CD8-positive, alpha-beta memory T cell (primary cell): ENCODE data around the gene CILP2. TPM values are rescaled to one million over a fixed set of nuclear protein-coding genes. Genes with fewer than 3 reads are reported as not detected.

Experiments used
- CTCF ChIA-PET: fragments of 350-600 bp; sonication (Branson Sonifier 250); formaldehyde crosslinking; loops from one replicate; lab custom pipeline; 2021; ENCODE audit warnings: antibody characterized with exemption; lab: Charles Lee
- POLR2A ChIA-PET: fragments of 350-600 bp; sonication (Branson Sonifier 250); formaldehyde crosslinking; loops from one replicate; lab custom pipeline; 2021; ENCODE audit warnings: antibody characterized with exemption; lab: Charles Lee
- DNase-seq, 5 donors: peaks; one replicate each; pipeline versions ENCODE4 v3.0.0 to v3.0.0-alpha.2; 2020 to 2022; ENCODE audit warnings: mixed read lengths in 1 of 5
- H3K27ac ChIP-seq: one replicate; pipeline ENCODE4 v1.7.0; 2013; ENCODE audit warnings: low read depth, mild to moderate bottlenecking, low read length, moderate library complexity
- H3K27me3 ChIP-seq: 2 replicates; pipeline ENCODE4 v1.7.0; 2013; ENCODE audit warnings: low read length, mild to moderate bottlenecking; ENCODE audit not compliant: insufficient read depth, poor library complexity, severe bottlenecking
- H3K36me3 ChIP-seq: 2 replicates; pipeline ENCODE4 v1.7.0; 2013; ENCODE audit warnings: mild to moderate bottlenecking, low read length, moderate library complexity; ENCODE audit not compliant: insufficient read depth
- H3K4me1 ChIP-seq: 2 replicates; pipeline ENCODE4 v1.7.0; 2013; ENCODE audit warnings: mild to moderate bottlenecking, low read length, moderate library complexity; ENCODE audit not compliant: insufficient read depth
- H3K4me3 ChIP-seq: 2 replicates; pipeline ENCODE4 v1.7.0; 2013; ENCODE audit warnings: mild to moderate bottlenecking, low read length
- H3K9me3 ChIP-seq: 2 replicates; pipeline ENCODE4 v1.7.0; 2013; ENCODE audit warnings: mild to moderate bottlenecking, low read length
- H3K27ac Mint-ChIP-seq, 8 donors: one replicate each; pipeline ENCODE4 v1.8.0; 2020 to 2021; ENCODE audit warnings: mixed read lengths in 8 of 8, mild to moderate bottlenecking in 6 of 8, inconsistent platforms in 3 of 8, moderate library complexity in 3 of 8
- H3K27me3 Mint-ChIP-seq, 2 donors: one replicate each; pipeline ENCODE4 v1.8.0; 2020 to 2021; ENCODE audit warnings: mixed read lengths in 2 of 2, mild to moderate bottlenecking in 1 of 2, moderate library complexity in 1 of 2
- H3K36me3 Mint-ChIP-seq, 3 donors: one replicate each; pipeline ENCODE4 v1.8.0; 2020 to 2021; ENCODE audit warnings: mixed read lengths in 3 of 3, inconsistent platforms in 1 of 3, mild to moderate bottlenecking in 1 of 3
- H3K4me1 Mint-ChIP-seq, 3 donors: one replicate each; pipeline ENCODE4 v1.8.0; 2020 to 2021; ENCODE audit warnings: mixed read lengths in 3 of 3, inconsistent platforms in 1 of 3, mild to moderate bottlenecking in 1 of 3
- H3K4me3 Mint-ChIP-seq, 7 donors: one replicate each; pipeline ENCODE4 v1.8.0; 2020 to 2021; ENCODE audit warnings: mixed read lengths in 7 of 7, mild to moderate bottlenecking in 6 of 7, moderate library complexity in 4 of 7, inconsistent platforms in 2 of 7
- H3K9me3 Mint-ChIP-seq, 5 donors: one replicate each; pipeline ENCODE4 v1.8.0; 2020 to 2022; ENCODE audit warnings: mixed read lengths in 5 of 5, mild to moderate bottlenecking in 3 of 5, moderate library complexity in 2 of 5, inconsistent platforms in 1 of 5
- polyA plus RNA-seq: library from polyadenylated mRNA; unstranded; fragments of 300-500 nt; fragmentation: Illumina TruSeq; gene quantifications from one replicate; pipeline ENCODE4 v1.2.3, GENCODE V29; 2021
- total RNA-seq, 2 experiments: library from RNA; stranded (reverse); gene quantifications; one replicate each; pipeline ENCODE4 v1.2.3, GENCODE V29; 2021

Gene CILP2
- total and polyA plus RNA-seq, 3 experiments from 2014 or later = 0.07 to 0.33 (median 0.11) TPM

DNA sequence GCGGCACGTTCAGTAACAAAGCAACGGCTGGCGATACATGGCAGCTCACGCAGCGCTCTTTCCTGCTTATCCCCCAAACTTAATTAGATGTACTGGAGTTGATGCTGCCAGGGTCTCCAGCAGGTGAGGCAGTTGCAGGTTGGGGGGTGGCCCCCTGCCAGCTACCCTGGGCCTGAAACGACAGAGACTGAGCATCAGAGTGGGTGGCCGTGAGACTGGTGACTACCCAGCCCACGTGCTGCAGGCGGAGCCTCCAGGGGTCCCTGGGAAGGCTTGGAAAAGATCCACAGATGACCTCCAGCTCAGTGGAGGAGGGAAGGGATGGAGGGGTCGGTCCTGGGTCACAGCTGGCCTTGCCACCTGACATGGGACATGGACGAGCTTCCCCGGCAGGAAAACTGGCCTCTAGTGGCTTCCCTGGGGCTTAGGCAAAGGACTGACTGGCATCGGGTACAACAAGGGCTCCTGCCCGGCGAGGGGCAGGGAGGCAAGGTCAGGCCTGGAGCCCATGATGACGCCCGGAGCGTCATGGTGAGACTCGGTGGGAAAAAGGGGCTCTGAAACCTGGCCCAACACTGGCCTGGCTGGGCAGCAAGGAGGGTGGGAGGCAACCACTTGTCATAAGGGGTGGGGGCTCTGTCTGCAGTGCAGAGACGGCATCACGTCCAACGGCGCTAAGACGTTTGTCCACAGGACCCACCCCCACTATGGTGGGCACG lies 24.0 kb downstream of the CILP2 start:
- H3K36me3 ChIP-seq = no peaks in the 10 kb centered on the region
- no peaks in the 10 kb centered on the region for H3K9me3 Mint-ChIP-seq
- no peak overlapping the region for H3K27ac ChIP-seq
- H3K4me3 ChIP-seq = no peak overlapping the region
- ChIA-PET CTCF (interaction anchor here (1.5 to 1.8 kb wide), 2 partner anchors 21 to 82 kb away, joined by 3 to 4 read pairs; partner anchors contain the start of gene GMIP), POLR2A (no interaction called here)
- H3K36me3 Mint-ChIP-seq = peaks cover 0 to 51% (median 12%) of the 10 kb centered on the region in 3 donors
- no peaks in the 10 kb centered on the region for H3K27me3 ChIP-seq
- no peak for DNase-seq
- H3K27ac Mint-ChIP-seq = peak overlapping the region in 4 of 8 donors; percentile 14 to 56 (median 44)
- H3K9me3 ChIP-seq = no peaks in the 10 kb centered on the region
- peaks cover 3 to 4% (median 4%) of the 10 kb centered on the region in 3 donors for H3K4me1 Mint-ChIP-seq
- H3K4me3 Mint-ChIP-seq = no peak overlapping the region
- H3K27me3 Mint-ChIP-seq = no peaks in the 10 kb centered on the region
- H3K4me1 ChIP-seq = peaks cover 8% of the 10 kb centered on the region

- Mint-ChIP-seq H3K27ac (peak overlapping the region in 4 of 8 donors; percentile 17 to 89 (median 44)), H3K4me1 (peaks cover 3 to 4% (median 4%) of the 10 kb centered on the region in 3 donors), H3K36me3 (peaks cover 0 to 56% (median 14%) of the 10 kb centered on the region in 3 donors), H3K9me3 (no peaks in the 10 kb centered on the region), H3K27me3 (no peaks in the 10 kb centered on the region), H3K4me3 (no peak overlapping the region)
- POLR2A ChIA-PET = no interaction called here
- H3K4me3 ChIP-seq = no peak overlapping the region
- CTCF ChIA-PET = interaction anchor here (1.3 to 1.8 kb wide), 3 partner anchors 9 to 81 kb away, joined by 3 to 4 read pairs (median 3); partner anchors contain the start of gene GMIP
- peaks cover 8% of the 10 kb centered on the region for H3K4me1 ChIP-seq
- no peaks in the 10 kb centered on the region for H3K9me3 ChIP-seq
- no peaks in the 10 kb centered on the region for H3K36me3 ChIP-seq
- no peak overlapping the region for H3K27ac ChIP-seq
- peak in 4 of 5 donors; percentile 16 to 74 (median 47) for DNase-seq
- H3K27me3 ChIP-seq = no peaks in the 10 kb centered on the region
Observed at GRCh38 chr19:19562665-19563347, 24.7 kb downstream of the CILP2 start.

DNA sequence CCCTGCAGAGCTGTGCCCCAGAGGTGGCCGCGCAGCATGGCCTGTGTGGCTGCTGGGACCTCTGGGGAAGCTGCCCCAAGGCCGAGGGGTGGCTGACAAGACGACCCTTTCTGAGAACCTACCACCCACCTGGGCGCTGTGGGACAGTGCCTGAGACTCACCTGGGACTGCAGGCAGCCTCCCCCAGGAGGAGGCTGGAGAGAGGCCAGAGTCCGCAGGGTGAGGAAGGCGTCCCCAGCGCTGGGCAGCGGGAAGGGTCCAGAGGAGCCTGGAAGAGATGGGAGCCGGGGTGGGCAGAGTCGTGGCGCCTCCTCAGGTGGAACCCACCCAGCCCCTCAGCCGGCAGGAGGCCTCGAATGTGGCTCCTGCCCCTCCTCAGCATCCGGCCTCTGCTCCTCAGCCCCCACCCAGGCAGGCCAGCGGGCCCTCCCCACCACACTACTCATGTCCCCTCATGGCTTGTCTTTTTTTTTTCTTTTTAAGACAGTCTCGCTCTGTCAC lies 25.3 kb downstream of the CILP2 start:
- Mint-ChIP-seq H3K9me3 (no peaks in the 10 kb centered on the region), H3K27me3 (no peaks in the 10 kb centered on the region), H3K27ac (peak overlapping the region in 2 of 8 donors; percentile 6 to 38), H3K4me3 (no peak overlapping the region), H3K36me3 (peaks cover 0 to 57% (median 14%) of the 10 kb centered on the region in 3 donors), H3K4me1 (peaks cover 2 to 4% (median 4%) of the 10 kb centered on the region in 3 donors)
- CTCF ChIA-PET = interaction anchor here (1.3 to 1.8 kb wide), 3 partner anchors 9 to 81 kb away, joined by 3 to 4 read pairs (median 3); partner anchors contain the start of gene GMIP
- Histone ChIP-seq H3K4me1 (peaks cover 8% of the 10 kb centered on the region), H3K4me3 (no peak overlapping the region), H3K27me3 (no peaks in the 10 kb centered on the region), H3K9me3 (no peaks in the 10 kb centered on the region), H3K36me3 (no peaks in the 10 kb centered on the region), H3K27ac (no peak overlapping the region)
- no peak for DNase-seq
- POLR2A ChIA-PET = no interaction called here

DNA sequence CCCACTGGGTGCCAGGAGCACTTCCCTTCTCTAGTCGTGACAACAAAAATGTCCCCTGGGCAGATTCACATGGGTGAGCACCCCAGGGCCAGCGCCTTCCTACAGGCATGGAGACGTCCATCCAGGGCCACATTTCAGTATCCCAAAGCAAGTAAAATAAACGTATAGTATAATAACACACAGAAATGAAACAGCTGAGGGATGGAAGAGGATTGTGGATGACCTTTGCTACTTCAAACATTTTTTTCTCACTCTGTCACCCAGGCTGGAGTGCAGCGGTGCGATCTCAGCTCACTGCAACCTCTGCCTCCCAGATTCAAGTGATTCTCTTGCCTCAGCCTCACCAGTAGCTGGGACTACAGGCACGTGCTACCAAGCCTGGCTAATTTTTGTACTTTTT lies 28.2 kb downstream of the CILP2 start:
- Histone ChIP-seq H3K9me3 (no peaks in the 10 kb centered on the region), H3K4me3 (no peak overlapping the region), H3K36me3 (peaks cover 7% of the 10 kb centered on the region), H3K4me1 (no peaks in the 10 kb centered on the region), H3K27ac (no peak overlapping the region), H3K27me3 (no peaks in the 10 kb centered on the region)
- H3K27me3 Mint-ChIP-seq = no peaks in the 10 kb centered on the region
- CTCF ChIA-PET = interaction anchor here (1.1 kb wide), 1 partner anchor 12 kb away, joined by 3 read pairs; no protein-coding TSS in a partner anchor
- no peak overlapping the region for H3K4me3 Mint-ChIP-seq
- no peaks in the 10 kb centered on the region for H3K9me3 Mint-ChIP-seq
- POLR2A ChIA-PET = interaction anchor here (0.7 kb wide), 1 partner anchor 54 kb away, joined by 5 read pairs; no protein-coding TSS in a partner anchor
- no peak for DNase-seq
- H3K4me1 Mint-ChIP-seq = peaks cover 0 to 8% (median 3%) of the 10 kb centered on the region in 3 donors
- H3K36me3 Mint-ChIP-seq = peaks cover 0 to 72% (median 21%) of the 10 kb centered on the region in 3 donors
- H3K27ac Mint-ChIP-seq = no peak overlapping the region

- ChIA-PET POLR2A (interaction anchor here (0.5 to 0.6 kb wide), 2 partner anchors 126 to 469 kb away, joined by 3 to 13 read pairs; no protein-coding TSS in a partner anchor), CTCF (interaction anchor here (1.1 to 2.3 kb wide), 2 partner anchors 13 to 22 kb away, joined by 4 to 7 read pairs; no protein-coding TSS in a partner anchor)
- H3K4me3 Mint-ChIP-seq = no peak overlapping the region
- Histone ChIP-seq H3K4me3 (no peak overlapping the region), H3K4me1 (no peaks in the 10 kb centered on the region), H3K27ac (no peak overlapping the region), H3K36me3 (peaks cover 7% of the 10 kb centered on the region), H3K9me3 (no peaks in the 10 kb centered on the region), H3K27me3 (no peaks in the 10 kb centered on the region)
- no peak for DNase-seq
- H3K27ac Mint-ChIP-seq = peak overlapping the region in 4 of 8 donors; percentile 40 to 84 (median 61)
- no peaks in the 10 kb centered on the region for H3K9me3 Mint-ChIP-seq
- peaks cover 0 to 8% (median 3%) of the 10 kb centered on the region in 3 donors for H3K4me1 Mint-ChIP-seq
- no peaks in the 10 kb centered on the region for H3K27me3 Mint-ChIP-seq
- H3K36me3 Mint-ChIP-seq = peaks cover 0 to 63% (median 19%) of the 10 kb centered on the region in 3 donors
Observed at GRCh38 chr19:19567391-19567790, 29.3 kb downstream of the CILP2 start.

DNA sequence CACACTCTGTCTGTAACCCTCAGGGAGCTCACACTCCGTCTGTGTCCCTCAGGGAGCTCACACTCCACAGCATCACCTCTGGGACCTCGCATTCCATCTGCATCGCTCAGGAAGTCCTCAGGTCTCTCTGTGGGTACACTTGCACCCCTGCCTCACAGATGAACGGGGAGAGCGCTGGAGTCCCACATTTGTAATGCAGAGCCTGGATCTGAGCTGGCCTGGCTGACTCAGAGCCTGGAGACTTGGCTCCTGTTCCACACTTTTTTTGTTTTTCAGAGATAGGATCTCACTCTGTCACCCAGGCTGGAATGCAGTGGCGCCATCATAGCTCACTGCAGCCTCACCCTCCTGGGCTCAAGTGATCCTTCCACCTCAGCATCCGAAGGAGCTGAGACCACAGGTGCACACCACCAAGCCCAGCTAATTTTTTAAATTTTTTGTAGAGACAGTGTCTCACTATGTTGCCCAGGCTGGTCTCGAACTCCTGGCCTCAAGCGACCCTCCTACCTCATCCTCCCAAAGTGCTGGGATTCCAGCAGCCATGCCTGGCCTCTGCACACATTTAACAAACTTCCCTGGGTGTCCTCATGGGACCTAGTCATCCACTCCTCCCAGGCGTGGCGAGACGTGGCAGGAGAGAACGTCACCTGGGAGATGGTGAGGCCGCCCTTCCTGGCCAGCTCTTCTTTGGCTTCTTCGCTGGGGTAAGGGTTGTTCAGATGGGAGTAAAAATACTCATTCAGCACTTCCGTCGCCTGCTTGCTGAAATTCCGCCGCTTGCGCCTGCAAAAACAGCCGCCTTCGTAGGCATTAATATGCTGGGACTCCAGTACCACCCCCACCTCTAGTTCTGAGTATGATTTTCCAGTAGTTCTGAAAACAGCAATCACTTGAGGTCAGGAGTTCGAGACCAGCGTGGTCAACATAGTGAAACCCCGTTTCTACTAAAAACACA lies 31.0 kb downstream of the CILP2 start:
- Mint-ChIP-seq H3K36me3 (peaks cover 0 to 59% (median 19%) of the 10 kb centered on the region in 3 donors), H3K4me1 (peaks cover 0 to 5% (median 3%) of the 10 kb centered on the region in 3 donors), H3K4me3 (no peak overlapping the region), H3K27me3 (no peaks in the 10 kb centered on the region), H3K27ac (peak overlapping the region in 5 of 8 donors; percentile 42 to 91 (median 57)), H3K9me3 (no peaks in the 10 kb centered on the region)
- POLR2A ChIA-PET = no interaction called here
- H3K27me3 ChIP-seq = no peaks in the 10 kb centered on the region
- no peaks in the 10 kb centered on the region for H3K9me3 ChIP-seq
- H3K27ac ChIP-seq = no peak overlapping the region
- DNase-seq = no peak
- CTCF ChIA-PET = interaction anchor here (1.2 to 2.3 kb wide), 4 partner anchors 11 to 145 kb away, joined by 3 to 7 read pairs (median 3); no protein-coding TSS in a partner anchor
- H3K36me3 ChIP-seq = peaks cover 7% of the 10 kb centered on the region
- H3K4me3 ChIP-seq = no peak overlapping the region
- H3K4me1 ChIP-seq = no peaks in the 10 kb centered on the region

GRCh38 chr19:19570571-19570970 lies 32.5 kb downstream of the CILP2 start:
- peaks cover 0 to 10% (median 6%) of the 10 kb centered on the region in 3 donors for H3K4me1 Mint-ChIP-seq
- peak overlapping the region in 2 of 8 donors; percentile 18 to 86 for H3K27ac Mint-ChIP-seq
- Histone ChIP-seq H3K4me1 (no peaks in the 10 kb centered on the region), H3K4me3 (no peak overlapping the region), H3K9me3 (no peaks in the 10 kb centered on the region), H3K27ac (no peak overlapping the region), H3K27me3 (no peaks in the 10 kb centered on the region), H3K36me3 (peaks cover 7% of the 10 kb centered on the region)
- DNase-seq = no peak
- no peak overlapping the region for H3K4me3 Mint-ChIP-seq
- H3K27me3 Mint-ChIP-seq = no peaks in the 10 kb centered on the region
- CTCF ChIA-PET = interaction anchor here (1.4 to 1.6 kb wide), 2 partner anchors 10 to 36 kb away, joined by 3 to 4 read pairs; no protein-coding TSS in a partner anchor
- POLR2A ChIA-PET = no interaction called here
- no peaks in the 10 kb centered on the region for H3K9me3 Mint-ChIP-seq
- H3K36me3 Mint-ChIP-seq = peaks cover 0 to 47% (median 13%) of the 10 kb centered on the region in 3 donors
